PC-3 (cell line): ENCODE results near the gene RCBTB2.

Source experiments
- EZH2phosphoT487 ChIP-seq: fragments of 300-600 bp; sonication (generic); IDR thresholded peaks from 2 replicates; pipeline ENCODE4 v1.6.1; 2018; ENCODE audit warnings: mild to moderate bottlenecking, antibody characterized with exemption, low read length, borderline replicate concordance
- TF ChIP-seq, protein P1 (sequence below): fragments of 300-600 bp; sonication (generic); conservative IDR thresholded peaks from 2 replicates; pipeline ENCODE4 v1.5.1; 2017; ENCODE audit warnings: antibody characterized with exemption, low read depth, mild to moderate bottlenecking, low read length

DNA sequence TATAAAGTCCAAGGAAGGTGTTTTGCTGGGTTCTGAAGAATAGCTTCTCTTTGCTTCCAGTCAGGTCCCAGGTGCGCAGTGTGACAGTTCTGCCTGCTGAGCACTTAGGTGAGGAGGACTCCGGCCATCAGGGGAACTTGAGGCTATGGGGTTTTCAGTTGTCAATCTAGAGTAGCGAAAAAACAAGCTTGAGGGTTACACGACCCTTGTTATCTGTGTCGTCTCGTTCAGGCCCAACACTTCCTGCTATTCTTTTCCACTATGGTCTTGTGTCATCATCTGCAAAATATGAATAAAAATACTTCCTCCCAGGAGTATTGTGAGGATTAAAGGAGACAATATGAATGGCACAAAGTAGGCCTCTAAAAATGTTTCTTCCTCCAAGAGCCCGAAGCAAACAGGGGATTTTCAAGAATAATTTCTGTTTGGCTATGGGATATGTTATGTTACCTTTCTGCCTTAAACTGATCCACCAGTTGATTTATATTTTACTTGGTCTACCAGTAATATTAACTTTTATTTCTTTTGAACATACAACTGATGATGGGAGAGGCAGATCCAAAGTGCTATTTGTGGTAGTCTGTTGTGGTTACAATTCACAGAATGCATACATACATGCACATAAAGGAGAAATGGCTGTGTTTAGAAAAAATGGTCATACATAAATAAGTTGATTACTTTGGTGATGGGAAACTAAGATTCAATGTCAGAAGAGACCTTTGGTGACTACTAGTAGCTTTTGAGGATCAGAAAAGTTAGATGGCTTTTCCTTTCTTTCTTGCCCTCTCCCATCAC lies 40.5 kb upstream of the RCBTB2 start:
- TF ChIP-seq, protein P1, sequence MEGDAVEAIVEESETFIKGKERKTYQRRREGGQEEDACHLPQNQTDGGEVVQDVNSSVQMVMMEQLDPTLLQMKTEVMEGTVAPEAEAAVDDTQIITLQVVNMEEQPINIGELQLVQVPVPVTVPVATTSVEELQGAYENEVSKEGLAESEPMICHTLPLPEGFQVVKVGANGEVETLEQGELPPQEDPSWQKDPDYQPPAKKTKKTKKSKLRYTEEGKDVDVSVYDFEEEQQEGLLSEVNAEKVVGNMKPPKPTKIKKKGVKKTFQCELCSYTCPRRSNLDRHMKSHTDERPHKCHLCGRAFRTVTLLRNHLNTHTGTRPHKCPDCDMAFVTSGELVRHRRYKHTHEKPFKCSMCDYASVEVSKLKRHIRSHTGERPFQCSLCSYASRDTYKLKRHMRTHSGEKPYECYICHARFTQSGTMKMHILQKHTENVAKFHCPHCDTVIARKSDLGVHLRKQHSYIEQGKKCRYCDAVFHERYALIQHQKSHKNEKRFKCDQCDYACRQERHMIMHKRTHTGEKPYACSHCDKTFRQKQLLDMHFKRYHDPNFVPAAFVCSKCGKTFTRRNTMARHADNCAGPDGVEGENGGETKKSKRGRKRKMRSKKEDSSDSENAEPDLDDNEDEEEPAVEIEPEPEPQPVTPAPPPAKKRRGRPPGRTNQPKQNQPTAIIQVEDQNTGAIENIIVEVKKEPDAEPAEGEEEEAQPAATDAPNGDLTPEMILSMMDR: no peak
- TF ChIP-seq EZH2phosphoT487: no peak
